Activated CD8-positive, alpha-beta memory T cell treated with anti-CD3 and anti-CD28 coated beads, Interleukin-2, amount 50 U/mL, for 24 hours (primary cell): ENCODE data around the gene USP54.
"Not testable (repeated sequence)": the region's sequence is repeated elsewhere in the genome, so short reads cannot be mapped to it uniquely, and the experiment has no call there.

Source experiments
- DNase-seq: peaks from one replicate; pipeline ENCODE4 v3.0.0-alpha.2; 2020; ENCODE audit errors: extremely low read depth

USP54 gene, protein sequence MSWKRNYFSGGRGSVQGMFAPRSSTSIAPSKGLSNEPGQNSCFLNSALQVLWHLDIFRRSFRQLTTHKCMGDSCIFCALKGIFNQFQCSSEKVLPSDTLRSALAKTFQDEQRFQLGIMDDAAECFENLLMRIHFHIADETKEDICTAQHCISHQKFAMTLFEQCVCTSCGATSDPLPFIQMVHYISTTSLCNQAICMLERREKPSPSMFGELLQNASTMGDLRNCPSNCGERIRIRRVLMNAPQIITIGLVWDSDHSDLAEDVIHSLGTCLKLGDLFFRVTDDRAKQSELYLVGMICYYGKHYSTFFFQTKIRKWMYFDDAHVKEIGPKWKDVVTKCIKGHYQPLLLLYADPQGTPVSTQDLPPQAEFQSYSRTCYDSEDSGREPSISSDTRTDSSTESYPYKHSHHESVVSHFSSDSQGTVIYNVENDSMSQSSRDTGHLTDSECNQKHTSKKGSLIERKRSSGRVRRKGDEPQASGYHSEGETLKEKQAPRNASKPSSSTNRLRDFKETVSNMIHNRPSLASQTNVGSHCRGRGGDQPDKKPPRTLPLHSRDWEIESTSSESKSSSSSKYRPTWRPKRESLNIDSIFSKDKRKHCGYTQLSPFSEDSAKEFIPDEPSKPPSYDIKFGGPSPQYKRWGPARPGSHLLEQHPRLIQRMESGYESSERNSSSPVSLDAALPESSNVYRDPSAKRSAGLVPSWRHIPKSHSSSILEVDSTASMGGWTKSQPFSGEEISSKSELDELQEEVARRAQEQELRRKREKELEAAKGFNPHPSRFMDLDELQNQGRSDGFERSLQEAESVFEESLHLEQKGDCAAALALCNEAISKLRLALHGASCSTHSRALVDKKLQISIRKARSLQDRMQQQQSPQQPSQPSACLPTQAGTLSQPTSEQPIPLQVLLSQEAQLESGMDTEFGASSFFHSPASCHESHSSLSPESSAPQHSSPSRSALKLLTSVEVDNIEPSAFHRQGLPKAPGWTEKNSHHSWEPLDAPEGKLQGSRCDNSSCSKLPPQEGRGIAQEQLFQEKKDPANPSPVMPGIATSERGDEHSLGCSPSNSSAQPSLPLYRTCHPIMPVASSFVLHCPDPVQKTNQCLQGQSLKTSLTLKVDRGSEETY (N-terminal part only)

DNA sequence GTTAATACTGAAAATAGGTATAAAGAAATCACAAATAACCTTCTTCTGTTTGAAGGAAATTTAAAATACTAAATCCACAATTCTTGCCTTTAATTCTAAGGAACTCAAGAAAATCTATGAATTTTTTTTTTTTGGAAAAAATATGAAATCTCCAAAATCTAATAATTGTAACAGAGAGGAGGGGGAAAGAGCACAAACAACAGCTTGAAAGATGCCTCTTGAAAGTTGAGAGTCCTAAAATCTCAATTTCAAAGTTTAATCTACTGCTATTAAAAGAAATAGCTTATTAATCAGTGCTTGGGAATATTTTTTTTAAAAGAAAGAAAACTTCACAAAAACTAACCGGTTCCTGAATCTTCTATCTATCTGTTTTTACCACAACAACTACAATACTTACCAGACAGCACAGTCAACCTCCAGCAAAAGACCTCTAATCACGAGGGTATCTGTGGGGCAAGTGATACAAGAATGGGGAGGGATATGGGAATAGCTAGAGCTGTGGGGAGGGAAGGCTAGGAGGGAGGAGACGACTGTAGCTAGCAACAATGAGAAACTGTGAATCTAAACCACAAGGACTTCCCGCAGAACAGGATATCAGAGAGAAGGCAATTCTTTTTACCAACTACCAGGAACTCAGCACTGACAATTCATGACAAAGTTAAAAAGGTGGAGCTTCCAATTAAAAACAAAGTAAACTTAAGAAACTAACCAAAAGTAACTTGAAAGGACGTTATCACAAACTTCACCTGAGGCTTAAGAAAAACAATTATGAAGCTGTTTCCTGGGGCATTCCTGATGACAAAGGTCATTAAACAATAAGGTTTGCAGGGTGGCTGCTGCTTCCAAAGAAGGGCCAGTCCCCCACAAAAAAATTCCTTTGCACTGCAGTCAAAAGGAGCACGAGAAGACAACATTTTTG is at the start of gene USP54:
USP54 (minus strand) TSS at position 462 of the 919 bp plus-strand sequence. CDS start 15,684 bp downstream, outside the sequence.
- DNase-seq: no peak

DNA sequence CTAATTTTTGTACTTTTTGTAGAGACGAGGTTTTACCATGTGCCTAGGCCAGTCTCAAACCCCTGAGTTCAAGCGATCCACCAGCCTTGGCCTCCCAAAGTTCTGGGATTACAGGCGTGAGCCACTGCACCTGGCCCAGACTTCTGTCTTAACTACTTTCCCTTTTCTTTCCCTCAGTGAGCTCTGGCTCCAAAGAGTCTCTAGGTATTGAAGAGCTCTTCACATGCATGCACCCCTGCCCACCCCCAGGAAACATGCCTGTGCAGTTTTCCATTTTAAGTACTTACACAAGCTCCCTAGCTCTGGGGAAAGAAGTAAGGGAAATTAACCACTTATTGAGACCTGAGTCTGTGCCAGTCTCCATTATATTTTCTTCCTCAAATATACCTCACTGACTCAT is 48.1 kb upstream of the USP54 start:
- no peak for DNase-seq

DNA sequence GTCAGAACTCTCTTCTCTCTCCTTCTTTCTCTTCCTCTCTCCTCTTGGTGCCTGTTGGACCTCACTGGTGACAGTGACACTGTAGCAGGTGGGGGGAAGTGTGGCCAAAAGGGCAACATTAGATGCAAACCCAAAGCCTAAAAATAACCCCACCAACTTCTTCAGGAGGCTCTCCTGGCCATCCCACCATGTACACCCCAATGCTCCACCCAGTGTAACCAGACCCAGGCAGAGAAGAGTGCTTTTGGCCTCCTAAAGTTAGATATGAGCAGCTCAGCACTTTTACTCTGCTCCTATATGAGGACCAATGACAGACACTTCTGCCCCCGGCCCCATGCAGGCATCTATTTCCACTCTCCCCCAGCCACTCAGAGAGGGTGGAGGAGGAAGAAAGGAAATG is 44.6 kb upstream of the USP54 start:
- no peak for DNase-seq

DNA sequence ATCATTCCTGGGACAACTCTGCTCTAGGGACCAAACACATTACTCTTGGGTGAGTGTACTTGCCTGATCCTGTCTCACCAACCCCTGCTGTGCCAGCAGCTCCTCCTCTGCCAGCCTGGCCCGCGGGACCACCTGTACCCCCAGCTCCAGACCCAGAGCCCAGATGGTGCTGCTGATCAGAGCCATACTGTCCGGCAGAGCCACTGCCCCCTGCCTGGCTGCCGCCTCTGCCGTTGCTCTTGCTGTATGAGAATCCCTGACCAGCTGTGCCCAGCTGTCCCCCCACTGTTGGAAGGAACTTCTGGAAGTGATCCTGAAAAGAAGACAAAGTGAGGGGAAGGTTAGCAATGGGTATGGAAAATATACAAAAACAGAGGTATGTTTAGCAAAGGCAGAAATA is 43.3 kb upstream of the USP54 start:
- no peak for DNase-seq

DNA sequence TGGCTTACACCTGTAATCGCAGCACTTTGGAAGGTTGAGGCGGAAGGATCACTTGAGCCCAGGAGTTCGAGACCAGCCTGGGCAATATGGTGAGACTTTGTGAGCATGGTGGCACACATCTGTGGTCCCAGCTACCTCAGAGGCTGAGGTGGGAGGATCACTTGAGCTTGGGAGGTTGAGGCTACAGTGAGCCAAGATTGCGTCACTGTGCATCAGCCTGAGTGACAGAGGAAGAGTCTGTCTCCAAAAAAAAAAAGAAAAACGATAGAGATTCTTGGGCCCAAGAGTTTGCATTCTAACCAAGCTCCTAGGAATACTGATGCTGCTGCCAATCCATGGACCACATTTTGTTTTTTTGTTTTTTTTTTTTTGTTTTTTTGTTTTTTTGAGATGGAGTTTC is 38.0 kb upstream of the USP54 start:
- no peak for DNase-seq

DNA sequence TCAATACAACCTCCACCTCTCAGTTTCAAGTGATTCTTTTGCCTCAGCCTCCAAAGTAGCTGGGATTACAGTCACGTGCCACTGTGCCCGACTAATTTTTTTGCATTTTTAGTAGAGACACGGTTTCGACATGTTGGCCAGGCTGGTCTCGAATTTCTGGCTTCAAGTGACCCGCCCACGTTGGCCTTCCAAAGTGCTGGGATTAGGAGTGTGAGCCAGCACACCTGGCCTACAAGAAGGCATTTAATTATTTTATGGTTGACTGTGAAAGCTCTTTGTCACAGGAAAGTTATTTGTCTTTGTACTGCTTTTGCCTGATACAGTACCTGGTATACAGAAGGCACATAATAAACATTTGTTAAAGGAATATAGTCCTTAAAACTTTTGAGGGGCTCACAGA is 37.3 kb upstream of the USP54 start:
- no peak for DNase-seq

DNA sequence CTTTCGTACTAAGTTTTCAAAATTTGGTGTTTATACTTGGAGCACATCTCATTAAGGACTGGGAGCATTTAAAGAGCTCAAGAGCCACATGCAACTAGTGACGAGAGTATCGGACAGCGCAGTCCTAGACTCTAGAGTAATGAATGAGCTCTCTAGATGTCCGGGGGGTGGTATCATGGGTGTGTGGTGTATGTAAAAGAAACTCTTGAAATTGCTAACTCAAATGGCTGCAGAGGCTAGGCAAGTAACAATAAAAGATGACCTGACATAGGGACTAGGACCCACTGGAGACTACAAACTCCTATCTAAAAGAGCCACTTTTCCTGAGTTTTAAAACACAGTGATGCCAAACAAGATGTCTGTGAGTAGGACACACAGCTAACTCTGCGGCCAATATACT is 36.2 kb upstream of the USP54 start:
- no peak for DNase-seq

DNA sequence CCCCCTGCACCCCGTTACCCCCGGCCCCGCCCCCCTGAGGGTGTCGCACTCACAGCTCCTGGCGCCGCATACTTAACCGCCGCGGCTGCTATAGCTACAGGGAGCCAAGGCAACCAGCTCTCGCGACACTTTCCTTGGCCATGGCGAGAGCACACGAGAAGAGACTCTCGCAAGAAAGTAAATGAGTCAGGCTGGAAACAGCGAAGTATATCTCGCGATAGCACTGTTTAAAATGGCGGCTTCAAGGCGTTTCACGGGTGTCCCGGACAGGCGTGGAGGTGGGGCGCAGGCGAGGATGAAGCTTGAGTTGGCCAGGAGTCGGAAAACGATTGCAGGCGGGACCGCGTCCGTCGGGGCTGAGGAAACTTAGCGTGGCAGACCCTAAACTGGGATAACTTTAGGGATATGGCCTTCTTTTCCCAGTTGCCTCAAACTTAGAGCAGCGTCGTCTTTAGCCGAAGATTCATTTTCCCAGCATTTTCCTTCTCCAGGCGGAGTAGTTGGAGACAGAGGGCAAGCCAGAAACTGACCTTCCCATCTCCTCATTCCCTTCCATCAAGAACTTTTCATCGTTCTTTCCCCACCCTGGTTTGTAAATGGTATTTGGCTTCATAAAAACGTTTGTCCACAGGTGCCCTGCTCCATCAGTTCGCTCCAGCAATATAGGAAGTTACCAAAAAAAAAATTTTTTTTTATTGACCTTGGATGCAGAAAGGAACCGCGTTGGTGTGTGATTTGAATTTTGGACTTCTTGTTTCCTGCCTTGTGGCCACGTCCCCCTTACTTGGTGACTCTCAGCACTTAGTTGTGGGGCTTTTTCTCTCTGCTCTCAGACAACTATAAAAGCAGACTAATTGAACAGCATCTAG is 35.0 kb upstream of the USP54 start:
- peak; percentile 80 for DNase-seq

DNA sequence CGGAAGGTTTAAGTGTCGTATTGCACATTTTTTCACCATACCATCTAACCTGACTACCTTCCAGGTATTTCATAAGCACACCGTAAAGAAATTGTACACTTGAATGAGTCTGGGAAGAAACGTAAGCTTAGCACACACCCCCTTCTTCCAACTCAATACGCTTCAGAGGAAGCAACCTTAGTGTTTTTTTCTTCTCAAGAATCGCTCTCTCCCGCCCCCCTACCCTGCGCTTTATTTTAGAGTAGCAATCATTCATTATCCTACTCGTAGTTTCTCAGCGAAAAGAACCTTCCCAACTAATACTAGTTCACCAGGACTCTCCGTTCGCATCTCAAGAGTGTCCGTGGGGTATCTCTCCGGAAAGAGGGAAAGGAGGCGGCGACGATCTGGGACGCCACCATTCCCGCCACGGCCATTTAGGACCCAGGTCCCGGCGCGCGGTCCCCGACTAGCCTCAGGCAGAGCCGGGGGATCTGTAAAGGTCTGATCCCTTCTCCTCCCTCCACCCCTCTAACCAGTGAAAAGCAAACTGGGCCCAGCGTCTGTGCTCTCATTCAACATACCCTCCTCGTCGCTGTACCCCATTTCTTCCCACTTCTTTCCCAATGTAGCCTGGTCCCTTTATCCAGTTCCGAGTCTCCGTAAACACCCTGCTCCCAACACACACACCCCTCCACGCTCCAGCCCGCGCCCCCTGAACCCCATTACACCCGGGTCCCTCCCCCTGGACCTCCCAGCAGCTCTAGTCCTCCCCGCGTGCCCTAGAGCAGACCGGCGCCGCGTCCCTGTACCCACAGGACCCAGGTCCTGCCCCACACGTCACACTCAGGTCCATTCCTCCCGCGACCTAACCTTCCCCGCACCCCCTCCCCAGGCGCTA is 34.1 kb upstream of the USP54 start:
- DNase-seq: no peak

DNA sequence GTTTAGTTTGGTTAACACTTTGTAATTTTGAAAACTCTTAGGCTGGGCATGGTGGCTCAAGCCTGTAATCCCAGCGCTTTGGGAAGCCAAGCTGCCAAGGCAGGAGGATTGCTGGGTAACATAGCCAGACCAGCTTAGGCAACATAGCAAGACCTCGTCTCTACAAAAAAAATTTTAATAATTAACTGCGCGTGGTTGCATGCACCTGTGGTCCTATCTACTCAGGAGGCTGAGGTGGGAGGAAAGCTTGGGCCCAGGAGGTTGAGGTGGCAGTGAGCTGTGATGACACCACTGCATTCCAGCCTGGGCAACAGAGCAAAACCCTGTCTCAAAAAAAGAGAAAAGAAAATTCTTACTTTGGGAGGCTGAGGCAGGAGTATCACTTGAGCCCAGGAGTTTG is 31.9 kb upstream of the USP54 start:
- DNase-seq: no peak

DNA sequence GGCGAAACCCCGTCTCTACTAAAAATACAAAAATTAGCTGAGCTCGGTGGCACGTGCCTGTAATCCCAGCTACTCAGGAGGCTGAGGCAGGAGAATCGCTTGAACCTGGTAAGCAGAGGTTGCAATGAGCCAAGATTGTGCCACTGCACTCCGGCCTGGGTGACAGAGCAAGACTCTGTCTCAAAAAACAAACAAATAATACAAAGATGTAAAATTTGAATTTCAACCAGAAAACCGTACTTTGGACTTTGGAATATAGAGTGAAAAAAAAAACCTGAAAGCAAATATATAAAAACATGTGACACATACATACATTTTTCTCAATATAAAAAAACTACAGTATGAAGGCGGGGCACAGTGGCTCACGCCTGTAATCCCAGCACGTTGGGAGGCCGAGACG is 29.8 kb upstream of the USP54 start:
- DNase-seq: not testable (repeated sequence)

DNA sequence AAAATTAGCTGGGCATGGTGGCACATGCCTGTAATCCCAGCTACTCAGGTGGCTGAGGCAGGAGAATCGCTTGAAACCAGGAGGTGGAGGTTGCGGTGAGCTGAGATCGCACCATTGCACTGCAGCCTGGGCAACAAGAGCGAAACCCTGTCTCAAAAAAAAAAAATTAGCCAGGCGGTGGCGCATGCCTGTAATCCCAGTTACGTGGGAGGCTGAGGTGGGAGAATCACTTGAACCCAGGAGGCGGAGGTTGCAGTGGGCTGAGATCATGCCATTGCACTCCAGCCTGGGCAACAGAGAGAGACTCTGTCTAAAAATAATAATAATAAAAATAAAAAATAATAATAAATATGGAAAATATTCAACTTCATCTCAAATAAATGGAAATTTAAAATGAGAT is 26.0 kb upstream of the USP54 start:
- DNase-seq: not testable (repeated sequence)

DNA sequence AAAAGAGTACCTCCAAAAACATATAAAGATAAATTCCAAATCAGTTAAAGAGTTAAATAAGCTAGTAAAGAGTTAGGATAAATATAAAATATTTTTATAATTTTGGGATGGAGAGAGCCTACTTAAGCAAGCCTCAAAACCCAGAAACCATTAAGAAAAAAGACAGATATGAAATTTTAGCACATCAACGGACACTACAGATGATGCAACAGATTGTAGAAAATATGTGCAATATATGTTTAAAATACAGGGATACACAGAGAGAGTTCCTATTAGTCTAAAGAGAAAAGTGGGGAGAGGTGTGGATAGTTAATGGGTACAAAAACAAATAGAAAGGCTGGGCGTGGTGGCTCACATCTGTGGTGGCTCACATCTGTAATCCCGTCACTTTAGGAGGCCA is 23.6 kb upstream of the USP54 start:
- DNase-seq: no peak

DNA sequence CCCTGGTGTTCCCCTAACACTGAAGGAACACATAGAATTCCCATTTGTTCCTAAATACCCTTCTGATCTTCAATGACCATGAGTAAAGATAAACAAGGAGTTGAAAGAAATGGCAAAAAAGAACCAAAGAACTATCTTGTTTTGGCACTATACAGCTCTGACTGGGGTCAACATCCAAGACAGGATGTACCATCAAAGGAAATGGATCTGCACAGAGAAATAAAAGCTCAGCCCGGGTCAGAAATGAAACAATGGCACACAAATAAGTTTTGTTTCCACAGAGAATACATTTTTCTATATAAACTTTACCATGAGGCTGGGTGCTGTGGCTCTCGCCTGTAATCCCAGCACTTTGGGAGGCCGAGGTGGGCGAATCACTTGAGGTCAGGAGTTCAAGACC is 18.0 kb upstream of the USP54 start:
- no peak for DNase-seq

DNA sequence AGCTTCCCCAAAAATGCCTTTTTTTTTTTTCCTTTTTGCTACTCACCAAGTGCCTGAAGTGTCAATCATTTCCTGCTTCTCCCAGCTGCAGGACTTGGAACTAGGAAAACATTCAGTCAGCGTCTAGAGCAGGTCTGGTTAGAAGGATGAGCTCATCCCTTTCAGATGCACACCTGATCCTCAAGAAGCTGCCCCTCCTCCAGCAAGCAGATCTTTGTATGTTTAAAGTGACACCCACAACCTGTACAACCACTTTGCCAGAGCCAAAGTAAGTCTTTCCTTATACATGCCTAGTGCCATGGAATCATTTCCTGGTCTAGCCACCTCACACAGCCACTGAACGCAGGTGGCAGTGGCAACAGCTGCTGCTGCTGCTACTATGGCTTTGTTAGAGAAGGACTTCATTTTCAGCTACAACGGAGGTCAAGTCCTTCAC is 10.4 kb upstream of the USP54 start:
- no peak for DNase-seq

DNA sequence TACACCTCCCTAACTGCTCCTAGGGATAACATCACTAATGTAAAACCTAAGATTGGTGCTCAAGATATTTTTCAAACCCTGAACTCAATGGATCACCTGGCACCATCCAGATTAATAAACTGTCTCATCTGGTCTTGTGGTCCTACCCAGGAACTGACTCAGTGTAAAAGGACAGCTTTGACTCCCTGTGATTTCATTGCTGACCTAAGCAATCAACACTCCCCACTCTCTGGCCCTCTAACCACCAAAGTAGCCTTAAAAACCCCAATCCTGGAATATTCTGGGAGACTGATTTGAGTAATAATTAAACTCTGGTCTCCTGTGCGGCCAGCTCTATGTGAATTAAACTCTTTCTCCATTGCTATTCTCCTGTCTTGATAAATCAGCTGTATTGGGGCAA is 6.2 kb upstream of the USP54 start:
- no peak for DNase-seq

DNA sequence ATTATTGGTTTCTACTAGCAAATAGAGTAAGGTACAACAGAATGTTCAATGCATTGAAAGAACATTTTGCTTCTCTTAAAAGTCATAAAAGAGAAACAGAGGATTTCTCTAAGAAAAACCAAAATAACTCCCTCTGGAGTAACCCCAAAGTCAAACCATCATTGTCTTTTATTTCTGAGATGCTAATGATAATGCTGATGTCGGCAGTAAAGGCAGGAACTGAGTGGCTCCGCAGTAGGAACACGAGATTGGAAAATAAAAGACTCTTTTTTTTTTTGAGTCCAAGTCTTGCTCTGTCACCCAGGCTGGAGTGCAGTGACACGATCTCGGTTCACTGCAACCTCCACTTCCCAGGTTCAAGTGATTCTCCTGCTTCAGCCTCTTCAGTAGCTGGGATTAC is 2.7 kb upstream of the USP54 start:
- DNase-seq: no peak

DNA sequence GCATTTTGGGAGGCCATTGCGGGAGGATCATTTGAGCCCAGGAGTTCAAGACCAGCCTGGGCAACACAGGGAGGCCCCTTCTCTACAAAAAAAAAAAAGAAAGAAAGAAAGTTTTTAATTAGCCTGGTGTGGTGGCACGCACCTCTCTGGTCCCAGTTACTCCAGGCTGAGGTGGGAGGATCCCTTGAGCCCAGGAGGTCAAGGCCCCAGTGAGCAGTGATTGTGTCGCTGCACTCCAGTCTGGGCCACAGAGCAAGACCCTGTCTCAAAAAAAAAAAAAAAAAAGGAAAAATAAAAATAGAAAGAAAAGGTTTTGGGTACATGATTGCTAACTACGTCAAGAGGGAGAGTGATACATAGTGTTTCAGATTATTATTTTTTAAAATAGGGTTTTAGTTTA is 2.0 kb upstream of the USP54 start:
- DNase-seq: no peak

DNA sequence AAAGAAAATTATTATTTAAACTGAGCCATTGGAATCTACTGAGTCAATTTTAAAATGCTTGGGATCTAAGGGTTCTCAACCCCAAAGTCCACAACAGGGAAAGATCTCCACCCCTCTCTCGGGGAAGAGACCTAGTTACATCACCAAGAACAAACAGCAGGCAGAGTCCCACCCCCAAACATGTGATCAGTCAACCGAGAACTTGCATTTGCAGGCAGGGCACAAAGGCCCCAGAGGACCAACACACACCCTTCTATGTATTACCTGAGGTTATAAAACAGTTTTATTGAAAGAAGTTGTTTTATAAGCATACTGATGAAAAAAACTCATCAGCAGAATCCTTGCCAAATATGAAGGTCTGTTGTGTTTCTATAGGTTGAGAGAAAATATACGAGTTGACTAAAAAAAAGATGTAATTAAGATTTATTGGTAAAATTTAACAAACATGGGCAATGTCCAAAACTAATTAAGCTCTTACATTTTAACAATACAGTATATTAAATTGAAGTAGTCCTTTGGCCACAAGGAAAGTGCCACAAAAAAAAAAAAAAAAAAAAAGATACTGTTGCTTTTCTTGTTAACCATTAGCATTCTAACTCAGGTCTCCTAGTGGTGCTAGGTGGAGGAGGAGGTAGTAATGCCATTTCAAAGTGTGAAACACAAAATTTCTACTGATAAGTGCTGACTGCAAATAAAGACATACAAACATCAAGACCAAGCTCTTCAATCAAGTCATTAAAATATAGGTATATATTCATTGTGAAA is 975 bp upstream of the USP54 start:
- no peak for DNase-seq
